T47D (cell line): ENCODE measurements around the gene LRP2.

Experiments
- DNase-seq, 2 experiments: peaks; one replicate each; pipeline versions ENCODE4 v3.0.0 to v3.0.0-alpha.2; 2011 to 2012; ENCODE audit warnings: low read depth in 1 of 2, low spot score in 1 of 2
- JUND ChIP-seq: IDR thresholded peaks from 2 replicates; pipeline ENCODE4 v1.6.1; 2012; ENCODE audit warnings: low read depth
- in situ Hi-C: cut with HindIII; loops from 2 replicates; pipeline ENCODE4 v1.10.0; 2016; ENCODE audit warnings: low sequenced_read_pairs, low pct_unique_long_range_greater_than_20kb

Gene LRP2

GRCh38 chr2:169193618-169194017 lies 168.7 kb downstream of the LRP2 start:
- DNase-seq: no peak
- TF ChIP-seq JUND: no peak
- in situ Hi-C loops: no loop called here

GRCh38 chr2:169190197-169190775 lies 172.0 kb downstream of the LRP2 start:
- DNase-seq: no peak
- no peak for TF ChIP-seq JUND
- in situ Hi-C loops: no loop called here

GRCh38 chr2:169189132-169189531 lies 173.2 kb downstream of the LRP2 start:
- in situ Hi-C loops: no loop called here
- TF ChIP-seq JUND: no peak
- no peak for DNase-seq

GRCh38 chr2:169185711-169186110 lies 176.6 kb downstream of the LRP2 start:
- in situ Hi-C loops: no loop called here
- no peak for DNase-seq

GRCh38 chr2:169184074-169184473 lies 178.3 kb downstream of the LRP2 start:
- in situ Hi-C loops: no loop called here
- DNase-seq: no peak
- no peak for TF ChIP-seq JUND

More at GRCh38 chr2:169185711-169186110, 176.6 kb downstream of the LRP2 start:
- TF ChIP-seq JUND: no peak

- in situ Hi-C loops: no loop called here
- TF ChIP-seq JUND: no peak
- no peak for DNase-seq
Observed at GRCh38 chr2:169182573-169182972, 179.8 kb downstream of the LRP2 start.

- DNase-seq: no peak
- in situ Hi-C loops: no loop called here
- no peak for TF ChIP-seq JUND
Observed at GRCh38 chr2:169178804-169179390, 183.4 kb downstream of the LRP2 start.

GRCh38 chr2:169178364-169178763 lies 184.0 kb downstream of the LRP2 start:
- DNase-seq: no peak
- TF ChIP-seq JUND: no peak
- in situ Hi-C loops: no loop called here

GRCh38 chr2:169175112-169175511 lies 187.2 kb downstream of the LRP2 start:
- in situ Hi-C loops: no loop called here
- no peak for TF ChIP-seq JUND
- DNase-seq: no peak

- in situ Hi-C loops: no loop called here
- peak in 1 of 2 experiments; percentile 9 for DNase-seq
- no peak for TF ChIP-seq JUND
Observed at GRCh38 chr2:169173876-169174275, 188.5 kb downstream of the LRP2 start.

GRCh38 chr2:169172914-169173313 lies 189.4 kb downstream of the LRP2 start:
- TF ChIP-seq JUND: no peak
- in situ Hi-C loops: no loop called here
- DNase-seq: no peak

GRCh38 chr2:169172151-169172735 lies 190.1 kb downstream of the LRP2 start:
- DNase-seq: no peak
- in situ Hi-C loops: no loop called here
- TF ChIP-seq JUND: no peak

- no peak for TF ChIP-seq JUND
- DNase-seq: no peak
- in situ Hi-C loops: no loop called here
Observed at GRCh38 chr2:169165791-169166190, 196.5 kb downstream of the LRP2 start.
